Suppressor macrophage (primary cell): ENCODE measurements around the gene FAM200C.

Experiments used
- DNase-seq, 4 experiments: peaks; one replicate each; pipeline ENCODE4 v3.0.0-alpha.2; 2020 to 2022
- total RNA-seq, 17 experiments: gene quantifications; one replicate each; lab custom pipeline; 2026; ENCODE audit warnings: mixed read lengths in 6 of 17, inconsistent platforms in 3 of 17; lab: John Stamatoyannopoulos, UW

The FAM200C gene
- 0.37 to 5.4 (median 2.7) reads per million in 17 experiments for total RNA-seq

- DNase-seq: peak; percentile 93 to 97 (median 96)
Measured at GRCh38 chr5:160399402-160400353, at the start of gene FAM200C. FAM200C (minus strand) TSS chr5:160400054; CDS start chr5:160395490, 4,564 bp downstream.

- DNase-seq: no peak
Measured at GRCh38 chr5:160449458-160449857, 49.6 kb upstream of the FAM200C start.

GRCh38 chr5:160448886-160449285 is 49.0 kb upstream of the FAM200C start:
- no peak for DNase-seq

GRCh38 chr5:160445751-160446150 is 45.9 kb upstream of the FAM200C start:
- no peak for DNase-seq

- peak in 1 of 4 experiments; percentile 31 for DNase-seq
Measured at GRCh38 chr5:160445132-160445531, 45.3 kb upstream of the FAM200C start.

GRCh38 chr5:160444407-160444806 is 44.6 kb upstream of the FAM200C start:
- no peak for DNase-seq

GRCh38 chr5:160442824-160443431 is 43.1 kb upstream of the FAM200C start:
- DNase-seq: no peak

GRCh38 chr5:160441311-160441781 is 41.5 kb upstream of the FAM200C start:
- DNase-seq: no peak

GRCh38 chr5:160439205-160439600 is 39.3 kb upstream of the FAM200C start:
- DNase-seq: peak; percentile 87 to 96 (median 90)

- DNase-seq: peak; percentile 68 to 87 (median 80)
Measured at GRCh38 chr5:160438316-160439204, 38.7 kb upstream of the FAM200C start.

- DNase-seq: peak in 1 of 4 experiments; percentile 28
Measured at GRCh38 chr5:160437271-160437670, 37.4 kb upstream of the FAM200C start.

GRCh38 chr5:160436661-160437060 is 36.8 kb upstream of the FAM200C start:
- DNase-seq: peak; percentile 64 to 80 (median 74)

GRCh38 chr5:160436017-160436416 is 36.2 kb upstream of the FAM200C start:
- DNase-seq: no peak

- DNase-seq: peak in 3 of 4 experiments; percentile 40 to 64 (median 60)
Measured at GRCh38 chr5:160435532-160435931, 35.7 kb upstream of the FAM200C start.

- DNase-seq: no peak
Measured at GRCh38 chr5:160434022-160434531, 34.2 kb upstream of the FAM200C start.

- DNase-seq: no peak
Measured at GRCh38 chr5:160432787-160433186, 32.9 kb upstream of the FAM200C start.

- DNase-seq: no peak
Measured at GRCh38 chr5:160432196-160432595, 32.3 kb upstream of the FAM200C start.

- no peak for DNase-seq
Measured at GRCh38 chr5:160427607-160428006, 27.8 kb upstream of the FAM200C start.

GRCh38 chr5:160423099-160423498 is 23.2 kb upstream of the FAM200C start:
- no peak for DNase-seq

GRCh38 chr5:160421625-160422258 is 21.9 kb upstream of the FAM200C start, which contains the start of gene PTTG1:
PTTG1 (plus strand) TSS chr5:160421855; CDS start chr5:160422313, 458 bp downstream.
- peak; percentile 96 to 98 (median 97) for DNase-seq

- DNase-seq: no peak
Measured at GRCh38 chr5:160420331-160420610, 20.4 kb upstream of the FAM200C start.
